Stimulated activated naive CD8-positive, alpha-beta T cell treated with anti-CD3 and anti-CD28 coated beads, Interleukin-15, Interleukin-2, amounts not matched to agents 100 ng/mL and 50 ng/mL, for 24 hours (primary cell): ENCODE data around the gene SHKBP1.
A peak's percentile ranks its signal among the peaks of the same experiment; 100 is the strongest.

Experiments
- H3K27ac Mint-ChIP-seq: one replicate; pipeline ENCODE4 v1.8.0; 2021; ENCODE audit warnings: mild to moderate bottlenecking, mixed read lengths
- H3K27me3 Mint-ChIP-seq: one replicate; pipeline ENCODE4 v1.8.0; 2021; ENCODE audit warnings: mixed read lengths
- H3K36me3 Mint-ChIP-seq: one replicate; pipeline ENCODE4 v1.8.0; 2021; ENCODE audit warnings: low read depth, mixed read lengths
- H3K4me1 Mint-ChIP-seq: one replicate; pipeline ENCODE4 v1.8.0; 2021; ENCODE audit warnings: low read depth, mixed read lengths
- H3K4me3 Mint-ChIP-seq: one replicate; pipeline ENCODE4 v1.8.0; 2021; ENCODE audit warnings: mild to moderate bottlenecking, mixed read lengths
- H3K9me3 Mint-ChIP-seq: one replicate; pipeline ENCODE4 v1.8.0; 2021; ENCODE audit warnings: mixed read lengths

The SHKBP1 gene

DNA sequence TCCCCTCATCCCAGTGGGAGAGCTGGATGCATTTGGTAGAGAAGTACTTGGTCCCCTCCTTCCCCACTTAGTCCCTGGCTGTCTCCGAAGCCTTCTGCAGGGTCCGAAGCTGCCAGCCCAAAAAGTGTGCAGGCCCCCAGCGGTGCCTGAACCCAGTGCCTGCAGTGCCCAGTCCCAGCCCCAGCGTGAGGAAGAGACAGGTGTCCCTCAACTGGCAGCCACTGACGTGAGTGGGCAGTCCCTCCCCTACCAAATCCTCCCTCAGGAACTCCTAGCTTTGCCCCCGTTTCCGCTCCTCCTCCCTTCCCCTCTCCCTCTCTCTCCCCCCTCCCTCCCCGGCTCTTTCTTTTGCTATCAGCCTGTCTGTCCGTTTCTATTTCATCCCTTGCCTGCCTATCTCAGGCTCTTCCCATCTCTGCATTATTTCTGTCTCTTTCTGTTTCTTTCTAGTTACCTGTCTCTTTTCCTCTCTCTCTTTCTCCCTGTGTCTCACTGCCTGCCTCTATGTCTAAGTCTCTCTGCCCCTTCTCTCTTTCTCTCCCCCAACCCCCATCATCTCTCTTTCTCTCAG, 22.7 kb downstream of the SHKBP1 start:
- Mint-ChIP-seq H3K27ac (peak overlapping the region; percentile 63), H3K36me3 (no peaks in the 10 kb centered on the region), H3K4me3 (peak overlapping the region; percentile 61), H3K4me1 (peaks cover 61% of the 10 kb centered on the region), H3K27me3 (peaks cover 39% of the 10 kb centered on the region), H3K9me3 (no peaks in the 10 kb centered on the region)

DNA sequence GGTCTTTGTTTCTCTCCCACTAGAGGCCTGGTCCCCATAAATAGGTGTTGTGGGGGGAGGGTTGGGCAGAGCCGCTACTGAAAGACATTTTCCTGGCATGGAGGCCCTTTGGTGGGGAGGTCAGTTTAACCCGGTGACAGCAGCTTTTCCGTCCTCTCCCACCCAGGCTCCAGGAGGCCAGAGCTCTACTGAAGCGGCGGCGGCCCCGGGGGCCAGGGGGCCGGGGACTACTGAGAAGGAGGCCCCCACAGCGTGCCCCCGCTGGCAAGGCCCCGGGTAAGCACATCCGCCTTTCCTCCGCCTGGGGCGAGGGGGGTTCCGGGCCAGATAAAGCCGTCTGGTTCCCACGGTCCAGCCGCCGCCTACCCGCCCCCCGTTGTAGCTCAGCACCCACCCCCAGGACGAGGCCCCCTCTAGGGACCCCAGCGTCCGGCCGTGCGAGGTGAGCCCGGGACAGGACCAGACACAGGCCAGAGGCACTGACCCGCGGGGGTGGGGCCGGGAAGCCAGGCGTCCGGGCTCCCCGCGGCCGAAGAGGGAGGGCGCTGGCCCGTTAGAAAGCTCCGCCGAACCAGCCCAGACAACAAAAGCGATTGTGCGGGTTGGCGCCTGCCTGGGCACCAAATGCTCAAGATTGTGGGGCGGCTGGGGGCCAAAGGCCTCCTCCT, 23.4 kb downstream of the SHKBP1 start:
- Mint-ChIP-seq H3K27ac (peak overlapping the region; percentile 63), H3K4me1 (peaks cover 61% of the 10 kb centered on the region), H3K27me3 (peaks cover 39% of the 10 kb centered on the region), H3K36me3 (no peaks in the 10 kb centered on the region), H3K9me3 (no peaks in the 10 kb centered on the region), H3K4me3 (peak overlapping the region; percentile 61)

DNA sequence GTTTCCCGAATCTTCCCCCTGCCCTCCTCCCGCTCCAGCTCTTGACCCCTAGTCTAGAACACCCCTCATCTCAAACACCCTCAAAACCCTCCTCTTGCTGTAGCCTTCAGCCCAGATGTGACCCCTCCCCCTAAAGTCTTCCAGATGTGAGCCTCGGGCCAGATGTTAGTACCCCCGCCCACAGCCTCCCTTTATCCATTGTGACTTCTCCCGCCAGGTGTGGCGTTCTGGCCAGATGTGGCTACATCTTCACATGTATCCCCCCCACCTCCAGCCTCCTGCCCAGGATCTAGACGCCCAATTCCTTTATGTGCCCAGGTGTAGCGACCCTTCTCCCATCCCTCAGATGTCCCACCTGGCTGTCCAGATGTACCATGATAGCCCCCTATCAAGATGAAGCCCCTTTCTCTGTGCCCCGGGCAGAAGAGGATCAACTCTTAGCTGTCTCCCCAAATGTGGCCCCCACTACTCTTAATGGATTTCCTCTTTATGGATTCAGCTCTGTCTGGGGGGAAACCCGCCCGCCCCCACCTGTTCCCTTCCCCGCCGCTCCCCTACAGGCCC, 24.0 kb downstream of the SHKBP1 start:
- Mint-ChIP-seq H3K9me3 (no peaks in the 10 kb centered on the region), H3K27ac (no peak overlapping the region), H3K4me3 (peak overlapping the region; percentile 38), H3K4me1 (peaks cover 67% of the 10 kb centered on the region), H3K36me3 (no peaks in the 10 kb centered on the region), H3K27me3 (peaks cover 39% of the 10 kb centered on the region)

DNA sequence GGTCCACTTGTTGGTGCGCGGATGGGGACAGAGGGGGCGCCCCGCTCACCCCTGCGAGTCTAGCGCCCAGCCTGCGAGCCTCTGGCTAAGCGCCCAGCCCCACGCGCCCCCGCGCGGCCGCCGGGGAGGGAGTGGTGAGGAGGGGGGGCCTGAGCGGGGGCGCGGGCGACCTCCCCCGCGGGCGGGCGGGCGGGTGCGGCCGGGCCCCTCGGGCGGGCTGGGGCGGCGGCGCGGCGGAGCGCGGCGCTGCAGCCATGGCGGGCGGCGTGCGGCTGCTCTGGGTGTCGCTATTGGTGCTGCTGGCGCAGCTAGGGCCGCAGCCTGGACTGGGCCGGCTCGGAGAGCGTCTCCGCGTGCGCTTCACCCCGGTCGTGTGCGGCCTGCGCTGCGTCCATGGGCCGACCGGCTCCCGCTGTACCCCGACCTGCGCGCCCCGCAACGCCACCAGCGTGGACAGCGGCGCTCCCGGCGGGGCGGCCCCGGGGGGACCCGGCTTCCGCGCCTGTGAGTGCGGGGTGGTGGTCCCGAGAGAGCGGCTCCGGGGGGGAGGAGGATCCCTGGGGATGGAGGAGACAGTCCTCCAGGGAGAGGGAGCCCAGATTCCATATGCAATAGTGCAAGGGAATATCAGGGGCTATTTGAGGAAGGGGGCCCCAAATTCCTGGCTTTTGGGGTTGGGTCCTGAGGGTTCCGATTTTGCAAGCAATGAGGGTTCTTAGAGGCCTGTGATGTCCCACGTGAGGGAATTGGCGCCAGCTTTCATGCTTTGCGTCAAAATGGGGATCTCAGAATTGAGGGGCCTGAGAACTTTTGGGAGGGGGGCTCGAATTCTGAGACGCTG, 24.7 kb downstream of the SHKBP1 start, which contains the start of gene LTBP4:
Gene LTBP4 (plus strand): TSS at position 236 of the 841 bp plus-strand sequence. CDS start 19 bp downstream, at position 255.
- Mint-ChIP-seq H3K4me1 (peaks cover 74% of the 10 kb centered on the region), H3K27me3 (peaks cover 35% of the 10 kb centered on the region), H3K27ac (no peak within 1 kb of the TSS), H3K4me3 (peak within 1 kb of the TSS; percentile 63), H3K9me3 (no peaks in the 10 kb centered on the region), H3K36me3 (no peaks in the 10 kb centered on the region)

DNA sequence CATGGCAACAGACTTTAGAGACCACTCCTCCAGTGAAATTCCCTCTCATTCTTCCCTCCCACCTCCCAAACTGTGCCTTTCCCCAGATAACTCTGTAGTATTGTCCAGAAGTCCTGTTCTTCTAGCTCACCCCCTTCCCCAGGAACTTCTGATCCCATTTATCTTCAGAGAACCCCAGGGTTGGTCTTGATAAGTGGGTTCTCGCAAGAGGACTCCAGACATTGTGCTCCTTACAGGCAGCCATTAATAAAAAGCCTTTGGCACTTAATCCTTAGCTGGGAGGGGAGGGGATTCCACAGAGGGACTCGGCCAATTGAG, 26.4 kb downstream of the SHKBP1 start:
- Mint-ChIP-seq H3K27ac (no peak overlapping the region), H3K4me3 (no peak overlapping the region), H3K9me3 (no peaks in the 10 kb centered on the region)

DNA sequence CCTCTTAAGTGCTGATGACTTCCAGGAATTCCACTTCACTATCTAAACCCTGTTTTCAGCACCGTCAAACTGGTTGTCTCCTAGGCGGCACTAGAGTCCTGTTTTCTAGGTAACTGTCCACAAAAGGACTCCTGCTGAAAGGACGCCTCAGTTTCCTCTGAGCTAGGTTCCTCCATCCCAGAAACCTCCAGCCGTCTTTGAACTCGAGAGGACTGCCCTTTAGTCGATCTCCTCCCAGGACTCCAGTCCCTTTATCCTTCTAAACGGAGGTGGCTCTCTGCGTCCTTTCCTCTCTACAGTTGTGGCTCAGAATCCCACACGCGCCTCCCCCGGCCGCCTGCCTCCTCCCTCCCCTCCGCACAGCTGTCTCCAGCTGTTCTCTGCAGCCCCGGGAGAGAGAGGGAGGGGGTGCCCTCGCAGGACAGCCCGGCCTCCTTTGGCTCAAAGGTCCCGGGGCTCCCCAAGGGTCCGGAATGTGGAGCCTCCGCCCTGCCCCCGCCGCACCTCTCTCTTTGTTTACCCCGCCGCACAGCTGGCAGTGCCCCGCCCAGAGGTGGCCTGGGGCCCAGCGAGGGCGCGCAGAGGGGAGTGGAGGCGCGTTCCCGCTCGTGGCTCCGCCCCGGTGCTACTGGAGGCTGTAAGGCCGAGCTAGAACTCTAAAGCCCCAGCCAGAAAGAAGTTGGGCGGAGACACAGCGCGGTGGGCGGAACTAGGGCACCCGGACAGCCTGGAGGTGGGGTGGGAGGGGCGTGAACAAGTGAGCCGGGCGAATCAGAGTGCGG, 26.9 kb downstream of the SHKBP1 start:
- H3K4me1 Mint-ChIP-seq, result peaks cover 78% of the 10 kb centered on the region
- H3K27me3 Mint-ChIP-seq, result peaks cover 25% of the 10 kb centered on the region
- H3K36me3 Mint-ChIP-seq, result no peaks in the 10 kb centered on the region
- no peaks in the 10 kb centered on the region for H3K9me3 Mint-ChIP-seq
- peak overlapping the region; percentile 79 for H3K27ac Mint-ChIP-seq
- peak overlapping the region; percentile 82 for H3K4me3 Mint-ChIP-seq

More for the DNA sequence above, 26.4 kb downstream of the SHKBP1 start:
- H3K27me3 Mint-ChIP-seq, result peaks cover 28% of the 10 kb centered on the region
- peaks cover 81% of the 10 kb centered on the region for H3K4me1 Mint-ChIP-seq
- H3K36me3 Mint-ChIP-seq, result no peaks in the 10 kb centered on the region

DNA sequence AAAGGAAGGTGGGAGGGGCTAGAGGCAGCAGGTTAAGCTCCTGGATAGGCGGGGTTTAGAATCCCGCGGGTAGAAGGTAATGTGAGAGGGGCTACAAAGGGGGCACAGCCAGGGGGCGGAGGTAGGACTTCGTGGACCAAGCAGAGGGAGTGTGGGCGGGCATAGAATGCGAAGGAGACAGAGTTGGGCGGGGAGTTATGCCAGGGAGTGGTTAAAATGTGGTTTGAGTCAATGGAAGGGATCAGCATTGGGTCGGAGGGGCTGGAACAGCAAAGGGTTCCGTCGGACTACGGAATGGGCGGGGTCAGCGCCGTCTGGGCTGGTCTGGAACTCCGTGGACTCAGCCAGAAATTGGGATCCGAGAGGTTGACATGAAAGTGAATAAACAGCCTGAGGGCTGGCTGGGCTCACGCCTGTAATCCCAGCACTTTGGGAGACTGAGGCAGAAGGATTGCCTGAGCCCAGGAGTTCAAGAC, 27.5 kb downstream of the SHKBP1 start:
- Mint-ChIP-seq H3K4me3 (peak overlapping the region; percentile 82), H3K27ac (peak overlapping the region; percentile 79), H3K4me1 (peaks cover 78% of the 10 kb centered on the region), H3K9me3 (no peaks in the 10 kb centered on the region), H3K27me3 (peaks cover 19% of the 10 kb centered on the region), H3K36me3 (no peaks in the 10 kb centered on the region)

DNA sequence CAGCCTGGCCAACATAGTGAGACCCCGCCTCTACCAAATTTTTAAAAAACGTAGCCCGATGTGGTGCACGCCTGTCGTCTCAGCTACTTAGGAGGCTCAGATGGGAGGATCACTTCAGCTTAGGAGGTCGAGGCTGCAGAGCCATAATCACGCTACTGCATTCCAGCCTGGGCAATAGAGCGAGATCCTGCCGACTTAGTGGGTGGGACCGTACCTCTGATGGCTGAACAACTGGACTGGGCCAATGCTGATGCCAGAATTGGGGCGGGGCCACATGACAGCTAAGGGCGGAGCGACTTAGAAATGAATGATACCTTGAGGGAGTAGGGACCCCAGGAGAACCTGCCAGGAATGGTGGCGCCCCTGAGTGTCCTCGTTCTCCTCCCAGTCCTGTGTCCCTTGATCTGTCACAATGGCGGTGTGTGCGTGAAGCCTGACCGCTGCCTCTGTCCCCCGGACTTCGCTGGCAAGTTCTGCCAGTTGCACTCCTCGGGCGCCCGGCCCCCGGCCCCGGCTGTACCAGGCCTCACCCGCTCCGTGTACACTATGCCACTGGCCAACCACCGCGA, 28.1 kb downstream of the SHKBP1 start:
- Mint-ChIP-seq H3K4me1 (peaks cover 76% of the 10 kb centered on the region), H3K36me3 (no peaks in the 10 kb centered on the region), H3K4me3 (peak overlapping the region; percentile 82), H3K9me3 (no peaks in the 10 kb centered on the region), H3K27me3 (peaks cover 15% of the 10 kb centered on the region), H3K27ac (peak overlapping the region; percentile 87)

DNA sequence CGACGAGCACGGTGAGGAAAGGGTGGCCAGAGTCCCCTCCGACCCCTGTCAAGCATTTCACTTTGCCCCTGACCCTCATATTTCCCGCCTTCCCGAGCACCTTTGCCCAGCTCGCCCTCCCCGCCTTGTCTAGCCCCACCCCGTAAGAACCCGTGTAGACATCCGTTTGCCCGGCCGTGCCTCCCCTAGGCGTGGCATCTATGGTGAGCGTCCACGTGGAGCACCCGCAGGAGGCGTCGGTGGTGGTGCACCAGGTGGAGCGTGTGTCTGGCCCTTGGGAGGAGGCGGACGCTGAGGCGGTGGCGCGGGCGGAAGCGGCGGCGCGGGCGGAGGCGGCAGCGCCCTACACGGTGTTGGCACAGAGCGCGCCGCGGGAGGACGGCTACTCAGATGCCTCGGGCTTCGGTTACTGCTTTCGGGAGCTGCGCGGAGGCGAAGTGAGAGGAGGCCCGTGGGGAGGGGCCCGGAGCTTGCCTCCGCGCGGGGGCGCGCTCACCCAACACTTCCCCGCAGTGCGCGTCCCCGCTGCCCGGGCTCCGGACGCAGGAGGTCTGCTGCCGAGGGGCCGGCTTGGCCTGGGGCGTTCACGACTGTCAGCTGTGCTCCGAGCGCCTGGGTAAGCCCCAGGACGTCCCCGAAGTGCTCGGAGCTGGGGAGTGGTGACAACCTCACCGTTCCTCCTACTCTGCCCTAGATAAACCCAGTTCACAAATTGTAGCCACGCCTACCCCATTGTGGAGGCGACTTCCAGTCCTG, 28.7 kb downstream of the SHKBP1 start:
- H3K9me3 Mint-ChIP-seq, result no peaks in the 10 kb centered on the region
- no peaks in the 10 kb centered on the region for H3K36me3 Mint-ChIP-seq
- peaks cover 12% of the 10 kb centered on the region for H3K27me3 Mint-ChIP-seq
- peaks cover 79% of the 10 kb centered on the region for H3K4me1 Mint-ChIP-seq
- H3K4me3 Mint-ChIP-seq, result peak overlapping the region; percentile 82
- H3K27ac Mint-ChIP-seq, result peak overlapping the region; percentile 87

DNA sequence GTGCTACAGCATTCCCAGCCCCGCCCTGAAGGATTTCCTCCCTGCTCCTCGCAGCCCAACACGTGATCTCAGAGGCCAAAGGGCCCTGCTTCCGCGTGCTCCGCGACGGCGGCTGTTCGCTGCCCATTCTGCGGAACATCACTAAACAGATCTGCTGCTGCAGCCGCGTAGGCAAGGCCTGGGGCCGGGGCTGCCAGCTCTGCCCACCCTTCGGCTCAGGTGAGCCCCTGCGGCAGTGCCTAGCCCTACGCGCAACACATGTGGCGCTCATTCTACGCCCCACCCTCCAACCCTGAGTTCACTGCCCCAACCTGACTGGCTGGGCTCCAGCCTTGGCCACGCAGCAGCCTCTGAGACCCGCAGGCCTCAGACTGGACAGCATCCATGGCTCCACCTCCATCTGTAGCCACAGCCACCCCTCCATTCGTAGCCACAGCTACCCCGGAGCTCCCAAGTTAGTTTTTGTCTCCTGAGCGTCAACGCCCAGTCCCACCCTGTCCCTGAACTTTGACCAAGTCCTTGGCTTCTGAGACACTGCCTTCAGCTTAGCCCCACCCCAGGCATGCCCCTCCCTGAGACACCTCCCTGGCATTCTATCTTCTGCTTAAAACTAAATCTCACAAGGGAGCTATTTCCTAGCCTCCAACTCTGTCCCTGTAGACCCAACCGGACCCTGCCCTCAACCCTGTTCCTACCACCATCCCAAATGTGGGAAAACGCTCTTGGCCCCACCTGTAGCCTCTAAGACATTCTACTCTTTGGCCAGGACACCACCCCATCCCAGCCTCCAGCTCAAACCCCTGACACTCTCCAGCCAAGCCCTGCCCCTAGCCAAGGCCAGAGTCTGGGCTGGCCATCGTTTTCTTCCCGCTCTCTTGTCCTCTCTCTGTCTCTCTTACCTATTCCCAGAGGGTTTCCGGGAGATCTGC, 30.9 kb downstream of the SHKBP1 start:
- Mint-ChIP-seq H3K4me1 (peaks cover 85% of the 10 kb centered on the region), H3K9me3 (no peaks in the 10 kb centered on the region), H3K4me3 (peak overlapping the region; percentile 26), H3K36me3 (no peaks in the 10 kb centered on the region), H3K27me3 (peaks cover 3% of the 10 kb centered on the region), H3K27ac (no peak overlapping the region)

DNA sequence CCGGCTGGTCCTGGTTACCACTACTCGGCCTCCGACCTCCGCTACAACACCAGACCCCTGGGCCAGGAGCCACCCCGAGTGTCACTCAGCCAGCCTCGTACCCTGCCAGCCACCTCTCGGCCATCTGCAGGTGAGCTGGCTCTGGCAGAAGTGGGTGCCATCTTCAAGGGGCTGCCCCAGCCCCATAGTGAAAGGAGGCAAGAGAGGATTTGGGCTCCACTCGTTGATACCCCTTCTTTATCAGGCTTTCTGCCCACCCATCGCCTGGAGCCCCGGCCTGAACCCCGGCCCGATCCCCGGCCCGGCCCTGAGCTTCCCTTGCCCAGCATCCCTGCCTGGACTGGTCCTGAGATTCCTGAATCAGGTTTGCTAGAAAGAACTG, 31.6 kb downstream of the SHKBP1 start:
- Mint-ChIP-seq H3K27ac (no peak overlapping the region), H3K4me3 (peak overlapping the region; percentile 26), H3K27me3 (peaks cover 3% of the 10 kb centered on the region), H3K36me3 (no peaks in the 10 kb centered on the region), H3K9me3 (no peaks in the 10 kb centered on the region), H3K4me1 (peaks cover 82% of the 10 kb centered on the region)

DNA sequence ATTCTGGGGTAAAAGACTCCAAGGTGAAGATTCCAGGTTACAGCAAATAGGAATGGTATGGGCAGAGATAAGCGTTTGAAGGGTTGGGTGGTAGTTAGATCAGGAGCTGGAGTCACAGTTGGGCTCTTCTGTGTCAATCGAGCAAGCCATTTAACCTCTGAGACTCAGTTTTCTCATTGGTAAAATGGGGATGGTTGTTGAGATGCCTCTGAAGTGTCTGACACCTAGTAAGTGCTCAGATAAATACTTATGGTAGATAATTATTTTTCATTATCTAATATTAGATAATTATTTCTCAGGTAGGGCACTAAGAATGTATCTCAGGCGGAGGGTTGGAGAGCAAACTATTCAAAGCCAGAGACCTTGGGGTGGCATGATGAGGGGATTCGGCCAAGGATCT, 32.3 kb downstream of the SHKBP1 start:
- Mint-ChIP-seq H3K36me3 (no peaks in the 10 kb centered on the region), H3K9me3 (no peaks in the 10 kb centered on the region), H3K4me1 (peaks cover 82% of the 10 kb centered on the region), H3K27me3 (peaks cover 3% of the 10 kb centered on the region), H3K27ac (peak overlapping the region; percentile 93), H3K4me3 (peak overlapping the region; percentile 85)
